WERI-Rb-1 (cell line): ENCODE data around the gene CHIT1.
"Not testable (repeated sequence)": the region's sequence is repeated elsewhere in the genome, so short reads cannot be mapped to it uniquely, and the experiment has no call there.

Source experiments
- DNase-seq: peaks from one replicate; pipeline ENCODE4 v3.0.0-alpha.2; 2020
- H3K27ac ChIP-seq: fragments of 250-450 bp; sonication (Bioruptor Pico); 2 replicates; pipeline ENCODE4 v1.5.1; 2020; ENCODE audit warnings: mild to moderate bottlenecking, moderate library complexity
- H3K27me3 ChIP-seq: fragments of 250-450 bp; sonication (Bioruptor Pico); 2 replicates; pipeline ENCODE4 v1.5.1; 2021; ENCODE audit warnings: mild to moderate bottlenecking, low read depth, moderate library complexity; ENCODE audit not compliant: insufficient read depth, severe bottlenecking
- H3K36me3 ChIP-seq: fragments of 250-450 bp; sonication (Bioruptor Pico); 2 replicates; pipeline ENCODE4 v1.5.1; 2020; ENCODE audit warnings: mild to moderate bottlenecking, moderate library complexity
- H3K4me3 ChIP-seq: 2 replicates; pipeline ENCODE4 v1.5.1; 2011; ENCODE audit warnings: low read depth, mild to moderate bottlenecking, control low read depth, low read length
- H3K9me3 ChIP-seq: fragments of 250-450 bp; sonication (Bioruptor Pico); 2 replicates; pipeline ENCODE4 v1.5.1; 2021; ENCODE audit warnings: mild to moderate bottlenecking, moderate library complexity; ENCODE audit not compliant: severe bottlenecking
- CTCF ChIP-seq: IDR thresholded peaks from 2 replicates; pipeline ENCODE4 v1.5.1; 2011; ENCODE audit warnings: low read depth, mild to moderate bottlenecking, control low read depth, inconsistent platforms, low read length

CHIT1 gene

GRCh38 chr1:203239081-203239480 is 9.6 kb upstream of the CHIT1 start:
- Histone ChIP-seq H3K27ac (no peak overlapping the region), H3K9me3 (peaks cover 26% of the 10 kb centered on the region), H3K36me3 (no peaks in the 10 kb centered on the region), H3K27me3 (no peaks in the 10 kb centered on the region), H3K4me3 (no peak overlapping the region)
- DNase-seq = no peak
- no peak for TF ChIP-seq CTCF

GRCh38 chr1:203238535-203238934 is 9.1 kb upstream of the CHIT1 start:
- Histone ChIP-seq H3K27me3 (no peaks in the 10 kb centered on the region), H3K4me3 (no peak overlapping the region), H3K27ac (no peak overlapping the region), H3K9me3 (peaks cover 31% of the 10 kb centered on the region), H3K36me3 (no peaks in the 10 kb centered on the region)
- DNase-seq = no peak
- TF ChIP-seq CTCF = no peak

GRCh38 chr1:203234901-203235300 is 5.4 kb upstream of the CHIT1 start:
- H3K27ac ChIP-seq, H3K4me3 ChIP-seq, H3K27me3 ChIP-seq, H3K36me3 ChIP-seq, DNase-seq: not testable (repeated sequence)
- H3K9me3 ChIP-seq = peaks cover 32% of the 10 kb centered on the region

- H3K27me3 ChIP-seq = no peaks in the 10 kb centered on the region
- no peaks in the 10 kb centered on the region for H3K36me3 ChIP-seq
- H3K27ac ChIP-seq = no peak overlapping the region
- TF ChIP-seq CTCF = no peak
- H3K4me3 ChIP-seq = no peak overlapping the region
- H3K9me3 ChIP-seq = peaks cover 6% of the 10 kb centered on the region
- DNase-seq = no peak
Measured at GRCh38 chr1:203228670-203229069, 803 bp downstream of the CHIT1 start.

GRCh38 chr1:203227371-203228083 is 1.9 kb downstream of the CHIT1 start:
- no peaks in the 10 kb centered on the region for H3K9me3 ChIP-seq
- no peak for TF ChIP-seq CTCF
- H3K27ac ChIP-seq = no peak overlapping the region
- no peak overlapping the region for H3K4me3 ChIP-seq
- no peak for DNase-seq
- H3K36me3 ChIP-seq = no peaks in the 10 kb centered on the region
- H3K27me3 ChIP-seq = no peaks in the 10 kb centered on the region

- no peak overlapping the region for H3K27ac ChIP-seq
- no peak overlapping the region for H3K4me3 ChIP-seq
- TF ChIP-seq CTCF = no peak
- no peaks in the 10 kb centered on the region for H3K27me3 ChIP-seq
- no peaks in the 10 kb centered on the region for H3K9me3 ChIP-seq
- no peak for DNase-seq
- no peaks in the 10 kb centered on the region for H3K36me3 ChIP-seq
Measured at GRCh38 chr1:203225071-203225470, 4.4 kb downstream of the CHIT1 start.
